GM13976 (cell line): ENCODE measurements around the gene RERE.

Experiments
- DNase-seq: peaks from one replicate; pipeline ENCODE4 v3.0.0; 2012; ENCODE audit warnings: low spot score
- in situ Hi-C: fragments of 300-500 bp; cut with MboI; formaldehyde crosslinking; loops from one replicate; pipeline ENCODE4 v1.12.0; 2022; ENCODE audit warnings: low sequenced_read_pairs, mixed read lengths, inconsistent platforms; ENCODE audit not compliant: unreplicated experiment
- TF ChIP-seq, protein P1 (sequence below): IDR thresholded peaks from 2 replicates; pipeline ENCODE4 v1.5.1; 2012; ENCODE audit warnings: borderline replicate concordance, mild to moderate bottlenecking; ENCODE audit not compliant: insufficient read depth; ENCODE audit errors: extremely low read depth, missing control alignments, control extremely low read depth

RERE gene

GRCh38 chr1:8462371-8462892 lies 355.0 kb downstream of the RERE start:
- no peak for DNase-seq
- in situ Hi-C loops: no loop called here
- TF ChIP-seq, protein P1, sequence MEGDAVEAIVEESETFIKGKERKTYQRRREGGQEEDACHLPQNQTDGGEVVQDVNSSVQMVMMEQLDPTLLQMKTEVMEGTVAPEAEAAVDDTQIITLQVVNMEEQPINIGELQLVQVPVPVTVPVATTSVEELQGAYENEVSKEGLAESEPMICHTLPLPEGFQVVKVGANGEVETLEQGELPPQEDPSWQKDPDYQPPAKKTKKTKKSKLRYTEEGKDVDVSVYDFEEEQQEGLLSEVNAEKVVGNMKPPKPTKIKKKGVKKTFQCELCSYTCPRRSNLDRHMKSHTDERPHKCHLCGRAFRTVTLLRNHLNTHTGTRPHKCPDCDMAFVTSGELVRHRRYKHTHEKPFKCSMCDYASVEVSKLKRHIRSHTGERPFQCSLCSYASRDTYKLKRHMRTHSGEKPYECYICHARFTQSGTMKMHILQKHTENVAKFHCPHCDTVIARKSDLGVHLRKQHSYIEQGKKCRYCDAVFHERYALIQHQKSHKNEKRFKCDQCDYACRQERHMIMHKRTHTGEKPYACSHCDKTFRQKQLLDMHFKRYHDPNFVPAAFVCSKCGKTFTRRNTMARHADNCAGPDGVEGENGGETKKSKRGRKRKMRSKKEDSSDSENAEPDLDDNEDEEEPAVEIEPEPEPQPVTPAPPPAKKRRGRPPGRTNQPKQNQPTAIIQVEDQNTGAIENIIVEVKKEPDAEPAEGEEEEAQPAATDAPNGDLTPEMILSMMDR: no peak

- TF ChIP-seq, protein P1: no peak
- in situ Hi-C loops: no loop called here
- DNase-seq: no peak
Observed at GRCh38 chr1:8461351-8462110, 355.9 kb downstream of the RERE start.

- in situ Hi-C loops: no loop called here
- DNase-seq: no peak
- TF ChIP-seq, protein P1: no peak
Observed at GRCh38 chr1:8460784-8461183, 356.7 kb downstream of the RERE start.

- TF ChIP-seq, protein P1: no peak
- in situ Hi-C loops: no loop called here
- DNase-seq: no peak
Observed at GRCh38 chr1:8460132-8460544, 357.3 kb downstream of the RERE start.

- TF ChIP-seq, protein P1: no peak
- in situ Hi-C loops: no loop called here
Observed at GRCh38 chr1:8458607-8459006, 358.8 kb downstream of the RERE start.

GRCh38 chr1:8457760-8458381 lies 359.6 kb downstream of the RERE start:
- TF ChIP-seq, protein P1: no peak
- in situ Hi-C loops: no loop called here

More at GRCh38 chr1:8458607-8459006, 358.8 kb downstream of the RERE start:
- no peak for DNase-seq

More at GRCh38 chr1:8457760-8458381, 359.6 kb downstream of the RERE start:
- no peak for DNase-seq
